ENCODE measurements around the gene OR2T35. TPM values are rescaled to one million over a fixed set of nuclear protein-coding genes. Genes with fewer than 3 reads are reported as not detected.
"Not testable (repeated sequence)": the region's sequence is repeated elsewhere in the genome, so short reads cannot be mapped to it uniquely, and the experiment has no call there.

The OR2T35 gene
- not detected for total RNA-seq

- DNase-seq; ATAC-seq; H3K4me3 ChIP-seq; H3K4me1 ChIP-seq; H3K36me3 ChIP-seq (replicated peaks in 1 of 2; ENCODE audit: insufficient read depth in 1 of 2, low read depth in 2 of 2); H3K9me3 ChIP-seq; H3K27me3 ChIP-seq; intact Hi-C loops (cut with DNase I); H3K27ac ChIP-seq: not testable (repeated sequence)
- WGBS, 2 donors = 69% methylated on average over 2 of the region's 3 CpGs; no CpG with 5 or more reads in 1 of the 2 donors
These were observed at the start of gene OR2T35 for GRCh38 chr1:248645178-248645577. OR2T35 (minus strand) TSS chr1:248645278; CDS start chr1:248639258, 6,020 bp downstream.

DNA sequence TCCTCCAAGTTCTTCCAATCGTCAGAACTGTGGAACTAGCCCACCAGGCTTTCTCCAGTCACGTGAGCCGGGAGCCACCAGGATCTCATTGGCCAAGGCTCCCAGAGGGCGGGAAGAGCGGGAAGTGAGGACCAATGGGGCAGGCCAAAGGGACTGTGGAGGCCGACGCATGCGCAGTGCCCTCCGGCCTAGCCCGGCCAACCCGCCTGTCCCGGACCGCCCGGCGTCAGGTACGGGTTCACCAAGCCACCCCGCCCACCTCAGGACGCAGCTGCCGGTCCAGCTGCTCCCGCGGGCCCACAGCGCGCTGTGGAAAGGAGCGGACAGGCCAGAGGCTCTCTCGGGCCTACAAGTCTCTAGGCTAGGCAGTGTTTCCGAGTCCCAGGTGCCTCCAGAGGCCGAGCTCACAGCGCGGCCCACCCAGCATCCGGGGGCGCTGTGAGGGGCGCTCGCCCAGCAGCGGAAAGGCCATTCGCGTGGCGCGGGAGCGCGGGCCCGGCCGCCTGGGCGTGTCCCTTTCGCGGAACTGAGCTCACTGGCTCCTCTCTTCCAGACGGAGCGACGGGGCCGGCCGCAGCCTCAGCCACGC lies 46.6 kb upstream of the OR2T35 start:
- peaks cover 0 to 5% of the 10 kb centered on the region in 2 donors for H3K27me3 ChIP-seq
- TF ChIP-seq, protein P1, sequence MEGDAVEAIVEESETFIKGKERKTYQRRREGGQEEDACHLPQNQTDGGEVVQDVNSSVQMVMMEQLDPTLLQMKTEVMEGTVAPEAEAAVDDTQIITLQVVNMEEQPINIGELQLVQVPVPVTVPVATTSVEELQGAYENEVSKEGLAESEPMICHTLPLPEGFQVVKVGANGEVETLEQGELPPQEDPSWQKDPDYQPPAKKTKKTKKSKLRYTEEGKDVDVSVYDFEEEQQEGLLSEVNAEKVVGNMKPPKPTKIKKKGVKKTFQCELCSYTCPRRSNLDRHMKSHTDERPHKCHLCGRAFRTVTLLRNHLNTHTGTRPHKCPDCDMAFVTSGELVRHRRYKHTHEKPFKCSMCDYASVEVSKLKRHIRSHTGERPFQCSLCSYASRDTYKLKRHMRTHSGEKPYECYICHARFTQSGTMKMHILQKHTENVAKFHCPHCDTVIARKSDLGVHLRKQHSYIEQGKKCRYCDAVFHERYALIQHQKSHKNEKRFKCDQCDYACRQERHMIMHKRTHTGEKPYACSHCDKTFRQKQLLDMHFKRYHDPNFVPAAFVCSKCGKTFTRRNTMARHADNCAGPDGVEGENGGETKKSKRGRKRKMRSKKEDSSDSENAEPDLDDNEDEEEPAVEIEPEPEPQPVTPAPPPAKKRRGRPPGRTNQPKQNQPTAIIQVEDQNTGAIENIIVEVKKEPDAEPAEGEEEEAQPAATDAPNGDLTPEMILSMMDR (IDR thresholded peaks at IDR 0.05) = no peak
- no peak for TF ChIP-seq POLR2A (IDR thresholded peaks at IDR 0.05)
- intact Hi-C loops (cut with DNase I) = no loop called here
- no peak overlapping the region for H3K4me3 ChIP-seq
- H3K36me3 ChIP-seq (replicated peaks in 1 of 2; ENCODE audit: insufficient read depth in 1 of 2, low read depth in 2 of 2) = no peaks in the 10 kb centered on the region
- H3K27ac ChIP-seq = no peak overlapping the region
- WGBS, 2 donors = 61 to 93% methylated on average over 25 to 46 of the region's 51 CpGs
- ATAC-seq = no peak
- no peak for DNase-seq
- no peaks in the 10 kb centered on the region for H3K9me3 ChIP-seq
- H3K4me1 ChIP-seq = no peaks in the 10 kb centered on the region

GRCh38 chr1:248688527-248689298 lies 43.6 kb upstream of the OR2T35 start:
- Histone ChIP-seq H3K4me1 (no peaks in the 10 kb centered on the region), H3K9me3 (no peaks in the 10 kb centered on the region), H3K36me3 (replicated peaks in 1 of 2; ENCODE audit: insufficient read depth in 1 of 2, low read depth in 2 of 2) (no peaks in the 10 kb centered on the region), H3K27me3 (no peaks in the 10 kb centered on the region), H3K27ac (no peak overlapping the region), H3K4me3 (no peak overlapping the region)
- 77 to 85% methylated on average over 4 of the region's 4 CpGs for WGBS, 2 donors
- no peak for TF ChIP-seq POLR2A (IDR thresholded peaks at IDR 0.05)
- TF ChIP-seq, protein P1 (IDR thresholded peaks at IDR 0.05) = no peak
- no peak for ATAC-seq
- intact Hi-C loops (cut with DNase I) = no loop called here
- no peak for DNase-seq

DNA sequence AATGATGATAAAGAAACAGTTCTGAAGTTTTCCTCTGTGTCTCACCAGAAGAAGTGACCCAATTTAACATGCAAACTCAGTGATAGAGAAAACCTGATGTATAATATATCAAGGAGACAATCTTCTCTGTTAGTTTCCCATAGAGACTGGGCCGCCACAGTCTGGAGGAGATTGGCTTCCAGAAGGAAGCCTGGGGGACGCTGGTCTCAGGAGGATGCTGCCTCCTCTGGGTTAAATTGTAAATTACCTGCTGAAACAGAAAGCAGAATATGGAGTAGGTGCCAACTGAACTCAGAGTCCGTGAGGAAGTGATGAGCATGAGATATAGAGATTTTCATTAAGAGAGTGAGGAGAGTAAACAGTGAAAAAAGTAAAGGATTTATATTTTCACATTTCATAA lies 41.7 kb upstream of the OR2T35 start:
- Histone ChIP-seq H3K27ac (no peak overlapping the region), H3K4me1 (no peaks in the 10 kb centered on the region), H3K27me3 (no peaks in the 10 kb centered on the region), H3K9me3 (no peaks in the 10 kb centered on the region), H3K4me3 (no peak overlapping the region), H3K36me3 (replicated peaks in 1 of 2; ENCODE audit: insufficient read depth in 1 of 2, low read depth in 2 of 2) (no peaks in the 10 kb centered on the region)
- DNase-seq = peak in 2 of 4 donors; percentile 7 to 23
- TF ChIP-seq POLR2A (IDR thresholded peaks at IDR 0.05) = no peak
- TF ChIP-seq, protein P1 (IDR thresholded peaks at IDR 0.05) = peak in 4 of 7 experiments; percentile 31 to 52 (median 46)
- WGBS, 2 donors = 16 to 22% methylated on average over 3 of the region's 3 CpGs
- intact Hi-C loops (cut with DNase I) = no loop called here
- ATAC-seq = peak; percentile 56

DNA sequence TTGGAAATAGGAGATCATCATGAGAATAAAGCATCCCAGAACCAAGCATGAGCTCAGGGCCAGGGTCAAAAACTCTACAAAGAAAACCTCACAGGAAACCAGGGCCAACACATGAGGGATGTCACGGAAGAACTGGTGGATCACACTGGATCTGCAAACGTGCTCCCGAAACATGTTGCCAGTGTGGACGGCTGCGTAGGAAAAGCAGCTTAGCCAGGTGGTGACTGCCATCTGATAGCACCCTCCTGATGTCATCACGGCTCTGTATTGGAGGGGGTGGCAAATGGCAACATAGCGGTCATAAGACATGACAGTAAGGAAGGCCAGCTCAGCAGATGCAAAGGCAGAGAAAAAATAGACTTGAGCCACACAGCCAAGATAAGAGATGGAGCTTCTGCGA lies 36.6 kb upstream of the OR2T35 start:
- TF ChIP-seq POLR2A (IDR thresholded peaks at IDR 0.05) = no peak
- TF ChIP-seq, protein P1 (IDR thresholded peaks at IDR 0.05) = no peak
- intact Hi-C loops (cut with DNase I) = no loop called here
- no peak for DNase-seq
- H3K9me3 ChIP-seq = no peaks in the 10 kb centered on the region
- H3K4me3 ChIP-seq = no peak overlapping the region
- no peaks in the 10 kb centered on the region for H3K27me3 ChIP-seq
- H3K4me1 ChIP-seq = no peaks in the 10 kb centered on the region
- H3K36me3 ChIP-seq (replicated peaks in 1 of 2; ENCODE audit: insufficient read depth in 1 of 2, low read depth in 2 of 2) = no peaks in the 10 kb centered on the region
- ATAC-seq = no peak
- H3K27ac ChIP-seq = no peak overlapping the region
- WGBS, 2 donors = 70 to 73% methylated on average over 8 of the region's 8 CpGs

Measured in body of pancreas (tissue), 4 donors.